HL-60 (cell line): ENCODE results near the gene FLNC.
A peak's percentile ranks its signal among the peaks of the same experiment; 100 is the strongest.

Experiments used
- DNase-seq, 2 experiments: peaks; one replicate each; pipeline ENCODE4 v3.0.0-alpha.2; 2010 to 2020; ENCODE audit warnings: low read depth in 1 of 2, low spot score in 1 of 2
- H3K27ac ChIP-seq: fragments of 250-450 bp; sonication (Bioruptor Pico); replicated peaks from 2 replicates; pipeline ENCODE4 v1.5.1; 2020; ENCODE audit warnings: mild to moderate bottlenecking, moderate library complexity
- H3K27me3 ChIP-seq: fragments of 250-450 bp; sonication (Bioruptor Pico); 2 replicates; pipeline ENCODE4 v1.5.1; 2021; ENCODE audit warnings: mild to moderate bottlenecking, moderate library complexity; ENCODE audit not compliant: insufficient read depth, poor library complexity, severe bottlenecking
- H3K4me3 ChIP-seq: replicated peaks from 2 replicates; pipeline ENCODE4 v1.5.1; 2011; ENCODE audit warnings: mild to moderate bottlenecking, control low read depth, low read length; ENCODE audit not compliant: insufficient read depth
- GABPA ChIP-seq: IDR thresholded peaks from 2 replicates; pipeline ENCODE4 v1.6.1; 2012; ENCODE audit warnings: low read depth
- POLR2AphosphoS5 ChIP-seq: IDR thresholded peaks from 2 replicates; pipeline ENCODE4 v1.6.1; 2012; ENCODE audit warnings: low read depth
- SPI1 ChIP-seq: IDR thresholded peaks from 2 replicates; pipeline ENCODE4 v1.6.1; 2012; ENCODE audit warnings: low read depth, mild to moderate bottlenecking, borderline replicate concordance
- TF ChIP-seq, protein P1 (sequence below): IDR thresholded peaks from 2 replicates; pipeline ENCODE4 v1.6.1; 2012; ENCODE audit warnings: low read depth; ENCODE audit not compliant: insufficient replicate concordance
- TF ChIP-seq, protein P2 (sequence below): IDR thresholded peaks from one replicate; pipeline ENCODE4 v1.5.1; 2011; ENCODE audit warnings: low read length, control low read depth, inconsistent platforms; ENCODE audit not compliant: insufficient read depth

Gene FLNC

DNA sequence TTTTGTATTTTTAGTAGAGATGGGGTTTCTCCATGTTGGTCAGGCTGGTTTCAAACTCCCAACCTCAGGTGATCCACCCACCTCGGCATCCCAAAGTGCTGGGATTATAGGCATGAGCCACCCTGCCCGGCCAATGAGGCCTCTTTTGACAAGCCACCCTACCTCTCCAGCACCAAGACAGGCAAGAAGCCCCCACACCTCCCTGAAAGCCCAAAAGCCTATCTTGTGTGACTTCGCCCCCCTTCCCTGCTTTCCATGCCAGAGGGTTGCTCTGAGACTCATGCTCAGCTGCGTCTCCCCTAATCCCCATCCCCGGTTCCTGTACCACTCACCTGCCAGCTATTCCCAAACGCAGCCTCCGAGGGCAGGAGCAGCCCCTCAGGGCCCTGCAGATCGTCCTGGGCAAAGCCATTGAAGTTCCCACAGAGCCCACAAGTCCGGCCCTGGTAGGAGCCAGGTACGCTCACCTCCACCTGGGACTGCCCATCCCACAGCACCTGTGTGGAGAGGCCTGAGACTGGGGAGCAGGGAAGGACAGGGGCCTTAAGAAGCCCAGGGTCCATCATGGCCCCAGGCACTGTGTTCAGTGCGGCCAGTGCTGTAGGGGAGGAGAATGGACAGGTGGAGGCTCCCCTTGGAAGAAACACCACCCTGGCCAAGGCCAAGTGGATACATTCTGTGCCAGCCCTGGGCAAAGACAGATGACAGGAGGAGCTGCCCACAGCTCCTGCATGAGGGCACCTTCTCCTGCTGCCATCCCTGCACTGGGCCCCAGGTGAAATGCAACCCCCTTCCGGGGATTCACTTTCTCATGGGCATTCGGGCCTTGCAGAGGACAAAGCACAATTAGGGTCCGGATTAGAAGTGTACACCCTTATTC lies 48.3 kb downstream of the FLNC start:
- H3K4me3 ChIP-seq = no peak overlapping the region
- TF ChIP-seq, protein P1, sequence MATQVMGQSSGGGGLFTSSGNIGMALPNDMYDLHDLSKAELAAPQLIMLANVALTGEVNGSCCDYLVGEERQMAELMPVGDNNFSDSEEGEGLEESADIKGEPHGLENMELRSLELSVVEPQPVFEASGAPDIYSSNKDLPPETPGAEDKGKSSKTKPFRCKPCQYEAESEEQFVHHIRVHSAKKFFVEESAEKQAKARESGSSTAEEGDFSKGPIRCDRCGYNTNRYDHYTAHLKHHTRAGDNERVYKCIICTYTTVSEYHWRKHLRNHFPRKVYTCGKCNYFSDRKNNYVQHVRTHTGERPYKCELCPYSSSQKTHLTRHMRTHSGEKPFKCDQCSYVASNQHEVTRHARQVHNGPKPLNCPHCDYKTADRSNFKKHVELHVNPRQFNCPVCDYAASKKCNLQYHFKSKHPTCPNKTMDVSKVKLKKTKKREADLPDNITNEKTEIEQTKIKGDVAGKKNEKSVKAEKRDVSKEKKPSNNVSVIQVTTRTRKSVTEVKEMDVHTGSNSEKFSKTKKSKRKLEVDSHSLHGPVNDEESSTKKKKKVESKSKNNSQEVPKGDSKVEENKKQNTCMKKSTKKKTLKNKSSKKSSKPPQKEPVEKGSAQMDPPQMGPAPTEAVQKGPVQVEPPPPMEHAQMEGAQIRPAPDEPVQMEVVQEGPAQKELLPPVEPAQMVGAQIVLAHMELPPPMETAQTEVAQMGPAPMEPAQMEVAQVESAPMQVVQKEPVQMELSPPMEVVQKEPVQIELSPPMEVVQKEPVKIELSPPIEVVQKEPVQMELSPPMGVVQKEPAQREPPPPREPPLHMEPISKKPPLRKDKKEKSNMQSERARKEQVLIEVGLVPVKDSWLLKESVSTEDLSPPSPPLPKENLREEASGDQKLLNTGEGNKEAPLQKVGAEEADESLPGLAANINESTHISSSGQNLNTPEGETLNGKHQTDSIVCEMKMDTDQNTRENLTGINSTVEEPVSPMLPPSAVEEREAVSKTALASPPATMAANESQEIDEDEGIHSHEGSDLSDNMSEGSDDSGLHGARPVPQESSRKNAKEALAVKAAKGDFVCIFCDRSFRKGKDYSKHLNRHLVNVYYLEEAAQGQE = no peak
- TF ChIP-seq POLR2AphosphoS5 (no peak), GABPA (no peak), SPI1 (no peak)
- TF ChIP-seq, protein P2, sequence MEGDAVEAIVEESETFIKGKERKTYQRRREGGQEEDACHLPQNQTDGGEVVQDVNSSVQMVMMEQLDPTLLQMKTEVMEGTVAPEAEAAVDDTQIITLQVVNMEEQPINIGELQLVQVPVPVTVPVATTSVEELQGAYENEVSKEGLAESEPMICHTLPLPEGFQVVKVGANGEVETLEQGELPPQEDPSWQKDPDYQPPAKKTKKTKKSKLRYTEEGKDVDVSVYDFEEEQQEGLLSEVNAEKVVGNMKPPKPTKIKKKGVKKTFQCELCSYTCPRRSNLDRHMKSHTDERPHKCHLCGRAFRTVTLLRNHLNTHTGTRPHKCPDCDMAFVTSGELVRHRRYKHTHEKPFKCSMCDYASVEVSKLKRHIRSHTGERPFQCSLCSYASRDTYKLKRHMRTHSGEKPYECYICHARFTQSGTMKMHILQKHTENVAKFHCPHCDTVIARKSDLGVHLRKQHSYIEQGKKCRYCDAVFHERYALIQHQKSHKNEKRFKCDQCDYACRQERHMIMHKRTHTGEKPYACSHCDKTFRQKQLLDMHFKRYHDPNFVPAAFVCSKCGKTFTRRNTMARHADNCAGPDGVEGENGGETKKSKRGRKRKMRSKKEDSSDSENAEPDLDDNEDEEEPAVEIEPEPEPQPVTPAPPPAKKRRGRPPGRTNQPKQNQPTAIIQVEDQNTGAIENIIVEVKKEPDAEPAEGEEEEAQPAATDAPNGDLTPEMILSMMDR = no peak
- no peaks in the 10 kb centered on the region for H3K27me3 ChIP-seq
- no peak overlapping the region for H3K27ac ChIP-seq
- DNase-seq = no peak

DNA sequence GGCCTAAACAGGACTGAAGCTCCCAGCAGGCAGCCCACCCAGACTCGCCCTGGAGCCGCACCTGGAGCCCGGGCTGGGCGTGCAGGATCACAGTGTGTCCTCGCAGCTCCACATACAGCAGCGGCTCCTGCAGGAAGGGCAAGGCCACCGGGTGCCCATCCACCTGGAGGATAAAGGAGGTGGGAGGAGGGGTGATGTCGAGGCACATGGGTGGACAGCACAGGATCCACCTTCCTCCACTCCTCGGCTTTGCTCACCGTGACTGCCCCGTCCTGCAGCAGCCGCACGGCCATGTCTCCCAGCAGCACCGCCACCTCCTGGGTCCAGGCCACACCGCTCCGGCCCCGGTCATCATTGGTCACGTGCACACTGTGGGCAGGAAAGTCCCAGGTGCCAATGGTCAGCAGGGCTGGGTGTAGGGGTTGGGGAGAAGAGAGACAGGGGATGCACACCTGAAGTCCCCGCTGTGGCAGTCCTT lies 49.3 kb downstream of the FLNC start:
- DNase-seq = no peak
- TF ChIP-seq SPI1 (no peak), GABPA (no peak), POLR2AphosphoS5 (no peak)
- TF ChIP-seq, protein P2 = no peak
- TF ChIP-seq, protein P1 = no peak

DNA sequence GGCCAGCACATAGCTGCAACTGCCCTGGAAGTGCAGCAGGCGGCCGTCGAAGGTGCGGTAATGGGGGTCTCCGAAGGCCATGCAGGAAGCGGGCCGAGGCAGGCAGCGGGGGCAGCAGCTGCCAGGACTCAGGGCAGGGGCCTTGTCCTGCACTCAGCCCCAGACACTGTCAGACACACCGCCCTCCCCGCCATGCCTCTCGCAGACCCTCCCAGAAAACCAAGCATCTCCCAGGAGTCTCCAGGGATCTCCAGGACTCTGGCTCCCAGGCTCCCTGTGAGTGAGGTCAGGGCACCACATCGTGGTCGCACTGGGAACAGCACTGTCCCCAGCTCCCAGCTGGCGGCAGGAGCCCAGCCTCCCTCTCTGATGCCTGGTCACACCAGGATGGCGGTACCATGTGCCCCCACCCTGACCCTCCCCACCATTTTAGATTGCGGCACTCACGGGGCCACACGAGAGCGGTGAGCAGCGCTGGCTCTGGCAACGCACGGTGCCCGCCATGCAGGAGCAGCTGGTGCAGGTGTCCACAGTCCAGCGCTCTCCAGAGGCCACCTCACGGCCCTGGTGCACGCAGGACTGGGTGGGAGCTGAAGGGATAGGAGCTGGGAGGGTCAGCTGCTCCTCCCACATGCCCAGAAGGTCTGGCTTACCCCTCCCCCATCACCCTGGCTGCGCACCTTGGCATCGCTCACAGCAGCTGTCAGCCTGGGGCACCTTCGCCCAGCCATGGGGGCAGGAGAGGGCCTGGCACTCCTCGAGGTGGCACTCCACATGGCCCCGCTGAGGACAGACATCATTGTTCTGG lies 49.9 kb downstream of the FLNC start:
- Histone ChIP-seq H3K27ac (no peak overlapping the region), H3K27me3 (no peaks in the 10 kb centered on the region), H3K4me3 (no peak overlapping the region)
- peak in 1 of 2 experiments; percentile 19 for DNase-seq
- TF ChIP-seq, protein P2 = peak; percentile 41
- TF ChIP-seq POLR2AphosphoS5 = no peak

More for the DNA sequence above, 49.3 kb downstream of the FLNC start:
- H3K27ac ChIP-seq = no peak overlapping the region
- H3K4me3 ChIP-seq = no peak overlapping the region
- H3K27me3 ChIP-seq = no peaks in the 10 kb centered on the region
